Sigmoid colon (tissue), 7 donors: ENCODE measurements around the gene IFITM10. TPM values are rescaled to one million over a fixed set of nuclear protein-coding genes. Genes with fewer than 3 reads are reported as not detected.

ENCODE experiments used
- DNase-seq: peaks from one replicate; pipeline ENCODE4 v3.0.0-alpha.2; 2019
- H3K27ac ChIP-seq, 4 donors: fragments of 200-600 bp; sonication (generic); one replicate each; pipeline ENCODE4 v1.5.1; 2016 to 2019; ENCODE audit warnings: mild to moderate bottlenecking in 1 of 4
- H3K27me3 ChIP-seq, 3 donors: fragments of 200-600 bp; sonication (generic); one replicate each; pipeline ENCODE4 v1.5.1; 2019; ENCODE audit warnings: mild to moderate bottlenecking in 1 of 3
- H3K36me3 ChIP-seq, 4 donors: fragments of 200-600 bp; sonication (generic); one replicate each; pipeline ENCODE4 v1.5.1; 2016 to 2019
- H3K4me1 ChIP-seq, 4 donors: fragments of 200-600 bp; sonication (generic); one replicate each; pipeline ENCODE4 v1.5.1; 2017 to 2019
- H3K4me3 ChIP-seq, 4 donors: fragments of 200-600 bp; sonication (generic); one replicate each; pipeline ENCODE4 v1.5.1; 2017 to 2019; ENCODE audit warnings: mild to moderate bottlenecking in 2 of 4, moderate library complexity in 1 of 4
- H3K9me3 ChIP-seq, 4 donors: fragments of 200-600 bp in 3 of 4; sonication (generic) in 3 of 4; one replicate each; pipeline versions ENCODE4 v1.5.1 to v1.6.1; 2013 to 2019
- EP300 ChIP-seq, 4 donors: sonication (generic); formaldehyde crosslinking; IDR thresholded peaks; one replicate each; pipeline ENCODE4 v1.6.1; 2017; ENCODE audit warnings: antibody characterized with exemption in 4 of 4
- POLR2A ChIP-seq, 2 donors: fragments of 450-650 bp; IDR thresholded peaks; one replicate each; pipeline ENCODE4 v1.6.1; 2016; ENCODE audit warnings: antibody characterized with exemption in 2 of 2, mild to moderate bottlenecking in 2 of 2, moderate library complexity in 2 of 2
- POLR2AphosphoS5 ChIP-seq, 4 donors: sonication (generic); formaldehyde crosslinking; IDR thresholded peaks; one replicate each; pipeline ENCODE4 v1.6.1; 2017; ENCODE audit warnings: antibody characterized with exemption in 4 of 4
- whole genome bisulfite sequencing, 2 donors: extraction: QIAGEN DNeasy Blood & Tissue Kit; methylation state at CpG; one replicate each; pipeline ENCODE4 v1.1.7; 2013; 5-methylcytosine and 5-hydroxymethylcytosine counted together
- intact Hi-C: fragments of 100-400 bp; cut with DNase I; formaldehyde crosslinking; loops from one replicate; pipeline ENCODE4 v1.15.1; 2023
- polyA plus RNA-seq, 3 donors: library from polyadenylated mRNA; stranded (reverse); fragments of 200-250 nt; gene quantifications; one replicate each; pipeline ENCODE4 v1.2.3, GENCODE V29; 2013
- total RNA-seq, 4 donors: library from RNA; depleted of rRNA; stranded (reverse); fragments of >200 nt; gene quantifications; one replicate each; pipeline ENCODE4 v1.1.0, GENCODE V29; 2016
- TF ChIP-seq, protein P1 (sequence below), 4 experiments: fragments of 450-650 bp in 3 of 4; fragments of 200-600 bp in 1 of 4; IDR thresholded peaks; one replicate each; pipeline ENCODE4 v1.5.1; 2016 to 2019; ENCODE audit warnings: antibody characterized with exemption in 4 of 4, mild to moderate bottlenecking in 3 of 4, moderate library complexity in 2 of 4
- donor health status: healthy with polysubstance abuse.
- donor health status: Bipolar disorder and iron deficiency.
- donor health status: healthy.

Gene IFITM10
- total and polyA plus RNA-seq, 7 donors = 0.36 to 1.4 (median 0.60) TPM; not detected in 2

DNA sequence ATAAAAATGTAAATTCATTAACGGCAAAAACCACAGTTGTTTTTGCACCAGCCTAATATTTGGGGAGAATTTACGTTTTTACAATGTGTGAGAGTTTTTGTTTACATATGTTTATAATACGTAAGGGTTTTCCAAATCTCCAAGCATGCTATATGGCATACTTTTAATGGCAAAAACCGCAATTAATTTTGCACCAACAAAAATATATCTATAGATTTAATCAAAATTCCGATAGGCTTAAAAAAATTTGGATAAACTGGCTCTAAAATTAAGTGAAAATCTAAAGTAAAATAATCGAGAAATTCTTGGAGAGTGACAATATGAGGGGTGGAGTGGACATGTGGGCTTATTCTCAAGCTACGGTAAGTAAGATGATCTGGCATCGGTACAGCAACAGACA, 30.6 kb downstream of the IFITM10 start:
- TF ChIP-seq POLR2AphosphoS5 (IDR thresholded peaks at IDR 0.05) (no peak), EP300 (IDR thresholded peaks at IDR 0.05) (no peak), POLR2A (IDR thresholded peaks at IDR 0.05) (no peak)
- TF ChIP-seq, protein P1, sequence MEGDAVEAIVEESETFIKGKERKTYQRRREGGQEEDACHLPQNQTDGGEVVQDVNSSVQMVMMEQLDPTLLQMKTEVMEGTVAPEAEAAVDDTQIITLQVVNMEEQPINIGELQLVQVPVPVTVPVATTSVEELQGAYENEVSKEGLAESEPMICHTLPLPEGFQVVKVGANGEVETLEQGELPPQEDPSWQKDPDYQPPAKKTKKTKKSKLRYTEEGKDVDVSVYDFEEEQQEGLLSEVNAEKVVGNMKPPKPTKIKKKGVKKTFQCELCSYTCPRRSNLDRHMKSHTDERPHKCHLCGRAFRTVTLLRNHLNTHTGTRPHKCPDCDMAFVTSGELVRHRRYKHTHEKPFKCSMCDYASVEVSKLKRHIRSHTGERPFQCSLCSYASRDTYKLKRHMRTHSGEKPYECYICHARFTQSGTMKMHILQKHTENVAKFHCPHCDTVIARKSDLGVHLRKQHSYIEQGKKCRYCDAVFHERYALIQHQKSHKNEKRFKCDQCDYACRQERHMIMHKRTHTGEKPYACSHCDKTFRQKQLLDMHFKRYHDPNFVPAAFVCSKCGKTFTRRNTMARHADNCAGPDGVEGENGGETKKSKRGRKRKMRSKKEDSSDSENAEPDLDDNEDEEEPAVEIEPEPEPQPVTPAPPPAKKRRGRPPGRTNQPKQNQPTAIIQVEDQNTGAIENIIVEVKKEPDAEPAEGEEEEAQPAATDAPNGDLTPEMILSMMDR (IDR thresholded peaks at IDR 0.05) = no peak
- no peaks in the 10 kb centered on the region for H3K9me3 ChIP-seq
- no peak overlapping the region for H3K4me3 ChIP-seq
- no peaks in the 10 kb centered on the region for H3K4me1 ChIP-seq
- DNase-seq = no peak
- peaks cover 0 to 10% (median 0%) of the 10 kb centered on the region in 3 donors for H3K27me3 ChIP-seq
- H3K36me3 ChIP-seq = no peaks in the 10 kb centered on the region
- H3K27ac ChIP-seq = no peak overlapping the region
- WGBS, 2 donors = 62 to 75% methylated on average over 8 of the region's 8 CpGs
- intact Hi-C loops = no loop called here

DNA sequence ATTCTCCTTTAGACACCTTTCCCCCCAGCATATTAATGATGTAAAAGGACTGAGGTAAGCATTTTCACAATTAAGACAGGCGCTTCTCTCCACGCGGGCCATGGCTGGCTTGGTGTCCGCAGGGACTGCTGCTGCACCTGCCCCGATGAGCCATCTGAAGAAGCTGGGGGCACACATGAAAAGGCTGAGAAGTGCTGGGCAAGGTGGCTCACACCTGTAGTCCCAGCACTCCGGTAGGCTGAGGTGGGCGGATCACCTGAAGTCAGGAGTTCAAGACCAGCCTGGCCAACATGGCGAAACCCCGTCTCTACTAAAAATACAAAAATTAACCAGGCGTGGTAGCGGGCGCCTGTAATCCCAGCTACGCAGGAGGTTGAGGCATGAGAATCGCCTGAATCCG, 32.1 kb downstream of the IFITM10 start:
- no peaks in the 10 kb centered on the region for H3K9me3 ChIP-seq
- DNase-seq = no peak
- no peak overlapping the region for H3K4me3 ChIP-seq
- H3K36me3 ChIP-seq = no peaks in the 10 kb centered on the region
- WGBS, 2 donors = 90 to 93% methylated on average over 15 of the region's 15 CpGs
- intact Hi-C loops = no loop called here
- TF ChIP-seq EP300 (IDR thresholded peaks at IDR 0.05) = no peak
- no peak for TF ChIP-seq POLR2A (IDR thresholded peaks at IDR 0.05)
- no peak for TF ChIP-seq POLR2AphosphoS5 (IDR thresholded peaks at IDR 0.05)
- TF ChIP-seq, protein P1 (IDR thresholded peaks at IDR 0.05) = no peak
- H3K4me1 ChIP-seq = no peaks in the 10 kb centered on the region
- H3K27ac ChIP-seq = no peak overlapping the region
- peaks cover 0 to 16% (median 0%) of the 10 kb centered on the region in 3 donors for H3K27me3 ChIP-seq

DNA sequence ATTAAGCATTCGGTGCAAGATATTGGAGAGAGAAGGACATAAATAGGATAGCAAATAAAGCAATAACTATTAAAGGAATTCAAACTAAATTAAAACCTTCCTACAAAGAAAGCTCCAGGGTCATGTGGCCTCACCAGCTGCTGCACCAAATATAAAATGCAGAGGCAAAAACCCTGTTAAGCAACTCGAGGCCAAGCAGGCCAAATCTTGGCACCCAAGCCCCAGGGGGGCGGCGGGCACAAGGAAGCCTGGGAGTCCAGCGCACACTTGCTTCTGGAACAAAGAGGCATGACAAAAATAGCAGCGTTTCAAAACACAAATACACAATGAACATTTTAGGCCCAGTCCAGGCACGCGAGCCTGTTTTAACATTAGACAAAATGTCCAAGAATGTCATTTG, 32.6 kb downstream of the IFITM10 start:
- Histone ChIP-seq H3K4me3 (no peak overlapping the region), H3K4me1 (no peaks in the 10 kb centered on the region), H3K9me3 (no peaks in the 10 kb centered on the region), H3K36me3 (no peaks in the 10 kb centered on the region), H3K27me3 (peaks cover 0 to 18% (median 0%) of the 10 kb centered on the region in 3 donors), H3K27ac (no peak overlapping the region)
- intact Hi-C loops = no loop called here
- TF ChIP-seq POLR2A (IDR thresholded peaks at IDR 0.05) = no peak
- TF ChIP-seq, protein P1 (IDR thresholded peaks at IDR 0.05) = no peak
- no peak for TF ChIP-seq POLR2AphosphoS5 (IDR thresholded peaks at IDR 0.05)
- WGBS, 2 donors = 85 to 88% methylated on average over 8 of the region's 8 CpGs
- DNase-seq = no peak

DNA sequence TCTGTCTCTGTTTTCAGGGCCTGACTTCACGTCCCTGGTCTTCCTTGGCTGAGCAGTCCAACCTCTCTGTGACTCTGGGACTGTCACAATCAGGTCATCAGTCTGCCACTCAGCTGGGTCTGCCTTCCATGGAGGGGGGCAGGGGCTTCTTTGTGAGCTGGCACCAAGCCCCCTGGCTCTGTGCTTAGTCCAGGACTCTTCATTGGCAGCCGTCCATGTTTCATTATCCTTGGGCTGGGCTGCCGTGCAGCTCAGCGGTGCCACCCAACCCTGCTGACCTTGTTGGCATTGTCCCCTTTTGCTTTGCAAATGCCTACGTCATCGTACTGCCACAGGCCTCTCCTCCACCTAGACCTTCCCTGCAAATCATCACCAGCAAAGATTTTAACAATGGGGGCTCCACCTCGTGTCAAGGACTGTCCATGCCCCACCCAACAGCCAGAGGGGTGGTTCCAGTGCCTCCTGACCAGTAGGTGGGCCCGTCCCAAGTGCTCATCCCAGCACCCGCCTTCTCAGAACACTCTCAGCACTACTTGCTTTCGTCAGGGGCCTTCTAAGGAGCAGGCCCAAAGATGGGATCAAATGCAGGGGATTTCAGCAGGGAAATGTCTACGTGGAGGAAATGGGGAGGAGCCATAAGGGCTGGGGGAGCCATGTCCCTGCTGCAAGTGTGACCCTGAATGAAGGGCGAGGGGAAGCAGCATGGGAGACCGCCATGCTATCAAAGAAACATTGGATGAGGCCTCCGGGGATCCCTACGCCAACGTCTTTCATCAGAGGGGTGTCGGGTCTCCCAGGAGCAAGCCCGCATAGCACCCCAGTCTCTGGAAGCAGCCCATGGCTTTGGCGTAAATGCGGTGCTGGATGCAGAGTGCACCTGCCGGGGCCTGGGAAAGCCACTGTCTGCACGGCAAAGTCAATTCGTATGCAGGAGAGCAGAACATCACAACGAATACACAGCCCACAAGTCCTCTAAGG, 35.2 kb downstream of the IFITM10 start:
- no peak overlapping the region for H3K27ac ChIP-seq
- intact Hi-C loops = no loop called here
- 77 to 88% methylated on average over 24 of the region's 24 CpGs for WGBS, 2 donors
- no peak for DNase-seq
- H3K4me1 ChIP-seq = no peaks in the 10 kb centered on the region
- no peaks in the 10 kb centered on the region for H3K9me3 ChIP-seq
- TF ChIP-seq EP300 (IDR thresholded peaks at IDR 0.05) (no peak), POLR2AphosphoS5 (IDR thresholded peaks at IDR 0.05) (no peak), POLR2A (IDR thresholded peaks at IDR 0.05) (no peak)
- TF ChIP-seq, protein P1 (IDR thresholded peaks at IDR 0.05) = no peak
- no peak overlapping the region for H3K4me3 ChIP-seq
- H3K27me3 ChIP-seq = peaks cover 0 to 19% (median 0%) of the 10 kb centered on the region in 3 donors
- H3K36me3 ChIP-seq = no peaks in the 10 kb centered on the region
